H1 (cell line): ENCODE data around the gene CTTNBP2. TPM values are rescaled to one million over a fixed set of nuclear protein-coding genes. Genes with fewer than 3 reads are reported as not detected.
A peak's percentile ranks its signal among the peaks of the same experiment; 100 is the strongest.

ENCODE experiments used
- ASH2L ChIP-seq: fragments of 200-600, 300-600 bp; sonication (generic); IDR thresholded peaks from one replicate; pipeline ENCODE4 v1.7.1; 2017; ENCODE audit warnings: low read length
- BCL11A ChIP-seq, 2 experiments: IDR thresholded peaks; one replicate each; pipeline ENCODE4 v1.6.1; 2011; ENCODE audit warnings: low read depth in 2 of 2, low read length in 2 of 2, mild to moderate bottlenecking in 2 of 2
- BRCA1 ChIP-seq: IDR thresholded peaks from 2 replicates; pipeline ENCODE4 v1.6.1; 2012; ENCODE audit warnings: low read depth, low read length, improper control_type of control experiment
- CTBP2 ChIP-seq: IDR thresholded peaks from 2 replicates; pipeline ENCODE4 v1.7.0; 2011; ENCODE audit warnings: borderline replicate concordance, mild to moderate bottlenecking, moderate library complexity, mixed read lengths, low read length; ENCODE audit not compliant: insufficient read depth, insufficient read length
- EGR1 ChIP-seq: IDR thresholded peaks from 2 replicates; pipeline ENCODE4 v1.6.1; 2011; ENCODE audit warnings: low read depth, low read length, borderline replicate concordance
- HDAC2 ChIP-seq, 2 experiments: fragments of 300-600 bp in 1 of 2; sonication (generic) in 1 of 2; IDR thresholded peaks; 2 replicates each; pipeline ENCODE4 v1.6.1; 2011 to 2012; ENCODE audit warnings: low read depth in 2 of 2, low read length in 2 of 2, mild to moderate bottlenecking in 2 of 2, moderate library complexity in 2 of 2, borderline replicate concordance in 1 of 2, inconsistent platforms in 1 of 2
- KDM4A ChIP-seq: IDR thresholded peaks from one replicate; pipeline ENCODE4 v1.7.1; 2012; ENCODE audit warnings: low read depth, mild to moderate bottlenecking, moderate library complexity, low read length, inconsistent platforms; ENCODE audit not compliant: severe bottlenecking
- KDM5A ChIP-seq: fragments of 200-600 bp; IDR thresholded peaks from 2 replicates; pipeline ENCODE4 v1.7.1; 2012; ENCODE audit warnings: mild to moderate bottlenecking, low read length, inconsistent platforms, mixed read lengths
- MAFK ChIP-seq: IDR thresholded peaks from 2 replicates; pipeline ENCODE4 v1.6.1; 2012; ENCODE audit warnings: low read depth, mild to moderate bottlenecking, improper control_type of control experiment, low read length
- NRF1 ChIP-seq: IDR thresholded peaks from 2 replicates; pipeline ENCODE4 v1.6.1; 2011; ENCODE audit warnings: mild to moderate bottlenecking, low read depth, low read length, improper control_type of control experiment
- PHF8 ChIP-seq: fragments of 200-600 bp; sonication (generic); conservative IDR thresholded peaks from 2 replicates; pipeline ENCODE4 v1.7.1; 2012; ENCODE audit warnings: low read depth, mild to moderate bottlenecking, inconsistent platforms, low read length, moderate library complexity
- POLR2A ChIP-seq, 2 experiments: IDR thresholded peaks; 1 replicate in 1 of 2; 2 replicates in 1 of 2; pipeline ENCODE4 v1.6.1; 2011; ENCODE audit warnings: low read depth in 2 of 2, low read length in 2 of 2, mild to moderate bottlenecking in 2 of 2; ENCODE audit errors: control extremely low read depth in 1 of 2
- RAD21 ChIP-seq, 2 experiments: IDR thresholded peaks in 1 of 2; conservative IDR thresholded peaks in 1 of 2; 2 replicates each; pipeline ENCODE4 v1.6.1; 2011; ENCODE audit warnings: low read depth in 2 of 2, low read length in 2 of 2, improper control_type of control experiment in 1 of 2, inconsistent platforms in 1 of 2, mild to moderate bottlenecking in 1 of 2, moderate library complexity in 1 of 2
- RBBP5 ChIP-seq: IDR thresholded peaks from 2 replicates; pipeline ENCODE4 v1.7.1; 2012; ENCODE audit warnings: low read depth, mild to moderate bottlenecking, inconsistent platforms, low read length, moderate library complexity, borderline replicate concordance
- SAP30 ChIP-seq: fragments of 300-600 bp; sonication (generic); IDR thresholded peaks from 2 replicates; pipeline ENCODE4 v1.7.1; 2012; ENCODE audit warnings: low read length, moderate library complexity, mild to moderate bottlenecking, inconsistent platforms; ENCODE audit not compliant: insufficient read depth, insufficient replicate concordance
- SIN3A ChIP-seq, 2 experiments: IDR thresholded peaks in 1 of 2; conservative IDR thresholded peaks in 1 of 2; 2 replicates each; pipeline ENCODE4 v1.6.1; 2011 to 2012; ENCODE audit warnings: low read length in 2 of 2, improper control_type of control experiment in 1 of 2, low read depth in 1 of 2, mild to moderate bottlenecking in 1 of 2
- SP2 ChIP-seq: IDR thresholded peaks from 2 replicates; pipeline ENCODE4 v1.6.1; 2012; ENCODE audit warnings: mild to moderate bottlenecking, low read length, inconsistent platforms
- SUZ12 ChIP-seq: fragments of 200-600 bp; sonication (generic); IDR thresholded peaks from 2 replicates; pipeline ENCODE4 v1.6.1; 2012; ENCODE audit warnings: mild to moderate bottlenecking, inconsistent platforms, low read length, moderate library complexity, mixed read lengths
- TAF1 ChIP-seq: IDR thresholded peaks from 2 replicates; pipeline ENCODE4 v1.6.1; 2011; ENCODE audit warnings: mild to moderate bottlenecking, low read depth, low read length
- YY1 ChIP-seq: IDR thresholded peaks from 2 replicates; pipeline ENCODE4 v1.6.1; 2011; ENCODE audit warnings: low read depth, mild to moderate bottlenecking, low read length
- ZNF274 ChIP-seq: IDR thresholded peaks from 2 replicates; pipeline ENCODE4 v1.7.0; 2012; ENCODE audit warnings: low read length, borderline replicate concordance; ENCODE audit errors: extremely low read depth
- polyA plus RNA-seq, 7 experiments: library from polyadenylated mRNA; depleted of rRNA in 3 of 7; stranded (reverse) in 5 of 7; unstranded in 2 of 7; fragments of >200 nt in 5 of 7; fragments of 200-250 nt in 2 of 7; gene quantifications; 1 replicate in 5 of 7; 2 replicates in 1 of 7; 4 replicates in 1 of 7; pipeline versions ENCODE4 v1.2.1 to v1.2.3, GENCODE V29; 2011 to 2013; ENCODE audit warnings: missing spikeins in 2 of 7, mixed read lengths in 2 of 7
- total RNA-seq: library from RNA; stranded (reverse); fragmentation: NEBNext Ultra II Directional; extraction: Animal tissue kit (Norgen Biotek cat#: 25700); gene quantifications from 2 replicates; pipeline ENCODE4 v1.2.1, GENCODE V29; 2021

The CTTNBP2 gene
- total and polyA plus RNA-seq, 2 of the 8 experiments (the other 6 are each of a cell fraction or from before 2014, with no cell fraction given), result 15.3 to 35.1 TPM

GRCh38 chr7:117873310-117874190 lies at the start of gene CTTNBP2 (continued):
- TF ChIP-seq SAP30 (peak; percentile 1), SUZ12 (peak; percentile 28; the same call in 1 of the 2 replicates), ZNF274 (no peak), EGR1 (peak; percentile 16; the same call in 1 of the 2 replicates), HDAC2 (IDR thresholded peaks at IDR 0.05; ENCODE audit: borderline replicate concordance in 1 of 2, low read depth in 2 of 2, low read length in 2 of 2) (peak in 1 of 2 experiments; percentile 64; a peak in 2 of 4 replicates), SP2 (no peak), NRF1 (no peak), CTBP2 (peak; percentile 24), KDM5A (no peak), POLR2A (IDR thresholded peaks at IDR 0.05; ENCODE audit: control extremely low read depth in 1 of 2, low read depth in 2 of 2, low read length in 2 of 2) (peak in 1 of 2 experiments; percentile 57; a peak in 1 of 3 replicates), RBBP5 (peak; percentile 92; the same call in 1 of the 2 replicates), ASH2L (peak; percentile 88), RAD21 (IDR thresholded peaks at IDR 0.05 in 1 of 2, conservative IDR thresholded peaks at IDR 0.05 in 1 of 2; ENCODE audit: low read depth in 2 of 2, low read length in 2 of 2) (peak in 1 of 2 experiments; percentile 21; a peak in 2 of 4 replicates), BCL11A (IDR thresholded peaks at IDR 0.05; ENCODE audit: low read depth in 2 of 2, low read length in 2 of 2) (no peak), MAFK (no peak), PHF8 (no peak; the same call in 1 of the 2 replicates), BRCA1 (no peak), KDM4A (peak; percentile 87), YY1 (peak; percentile 79; the same call in 1 of the 2 replicates), TAF1 (peak; percentile 76), SIN3A (conservative IDR thresholded peaks at IDR 0.05 in 1 of 2, IDR thresholded peaks at IDR 0.05 in 1 of 2; ENCODE audit: low read depth in 1 of 2, low read length in 2 of 2) (peak in 1 of 2 experiments; percentile 54; a peak in 1 of 4 replicates)
